HCT116 (cell line): ENCODE measurements around the gene CDK11A.

Source experiments
- ATF3 ChIP-seq: IDR thresholded peaks from 2 replicates; pipeline ENCODE4 v1.6.1; 2012
- CEBPB ChIP-seq: IDR thresholded peaks from 2 replicates; pipeline ENCODE4 v1.6.1; 2012; ENCODE audit warnings: low read depth
- CTCF ChIP-seq, 3 experiments: fragments of 200-600 bp in 1 of 3; sonication (generic) in 1 of 3; IDR thresholded peaks in 2 of 3; conservative IDR thresholded peaks in 1 of 3; 2 replicates each; pipeline ENCODE4 v1.5.1; 2012 to 2017; ENCODE audit warnings: low read depth in 2 of 3, low read length in 2 of 3, antibody characterized with exemption in 1 of 3, borderline replicate concordance in 1 of 3, control low read depth in 1 of 3, mild to moderate bottlenecking in 1 of 3, mixed read lengths in 1 of 3, mixed run types in 1 of 3, moderate library complexity in 1 of 3; ENCODE audit not compliant: insufficient read depth in 1 of 3
- EZH2 ChIP-seq: fragments of 200-600 bp; sonication (generic); IDR thresholded peaks from 2 replicates; pipeline ENCODE4 v1.6.1; 2017; ENCODE audit warnings: antibody characterized with exemption, mixed run types
- FOSL1 ChIP-seq: IDR thresholded peaks from 2 replicates; pipeline ENCODE4 v1.6.1; 2012; ENCODE audit warnings: low read depth
- JUND ChIP-seq: IDR thresholded peaks from 2 replicates; pipeline ENCODE4 v1.6.1; 2012
- POLR2A ChIP-seq: IDR thresholded peaks from 2 replicates; pipeline ENCODE4 v1.7.0; 2011; ENCODE audit warnings: borderline replicate concordance; ENCODE audit not compliant: insufficient read depth, insufficient read length; ENCODE audit errors: extremely low read depth
- POLR2AphosphoS5 ChIP-seq: IDR thresholded peaks from 2 replicates; pipeline ENCODE4 v1.6.1; 2011; ENCODE audit warnings: mild to moderate bottlenecking, low read depth, low read length, moderate library complexity
- REST ChIP-seq: IDR thresholded peaks from 2 replicates; pipeline ENCODE4 v1.6.1; 2012; ENCODE audit warnings: low read depth
- TCF7L2 ChIP-seq: IDR thresholded peaks from 2 replicates; pipeline ENCODE4 v1.7.0; 2011; ENCODE audit warnings: borderline replicate concordance, inconsistent platforms; ENCODE audit not compliant: insufficient read depth, insufficient read length; ENCODE audit errors: extremely low read depth
- YY1 ChIP-seq: IDR thresholded peaks from 2 replicates; pipeline ENCODE4 v1.6.1; 2011; ENCODE audit warnings: low read length, low read depth, moderate library complexity, mild to moderate bottlenecking; ENCODE audit not compliant: insufficient replicate concordance; ENCODE audit errors: extremely low read depth
- ZBTB33 ChIP-seq: IDR thresholded peaks from 2 replicates; pipeline ENCODE4 v1.6.1; 2011; ENCODE audit warnings: mild to moderate bottlenecking, low read length, moderate library complexity; ENCODE audit not compliant: insufficient replicate concordance; ENCODE audit errors: extremely low read depth
- ZNF274 ChIP-seq: fragments of 200-500 bp; sonication (Bioruptor generic); IDR thresholded peaks from 2 replicates; pipeline ENCODE4 v1.6.1; 2014; ENCODE audit warnings: mild to moderate bottlenecking, low read depth, low read length, inconsistent platforms

- TF ChIP-seq REST, result no peak
- no peak for TF ChIP-seq JUND
- TF ChIP-seq EZH2, result no peak
- TF ChIP-seq POLR2AphosphoS5, result no peak
- no peak for TF ChIP-seq POLR2A
- no peak for TF ChIP-seq CTCF (IDR thresholded peaks at IDR 0.05 in 2 of 3, conservative IDR thresholded peaks at IDR 0.05 in 1 of 3; ENCODE audit: borderline replicate concordance in 1 of 3, insufficient read depth in 1 of 3, low read depth in 2 of 3, low read length in 2 of 3)
- no peak for TF ChIP-seq FOSL1
- TF ChIP-seq ATF3, result no peak
- TF ChIP-seq TCF7L2, result no peak
- TF ChIP-seq ZNF274, result no peak
- no peak for TF ChIP-seq CEBPB
- no peak for TF ChIP-seq YY1
- no peak for TF ChIP-seq ZBTB33
Measured at GRCh38 chr1:1754051-1754815, 30.1 kb upstream of the CDK11A start.
